ENCODE data around the gene DPYD. TPM values are rescaled to one million over a fixed set of nuclear protein-coding genes. Genes with fewer than 3 reads are reported as not detected.

DPYD gene
- total RNA-seq, 1 donor from 2014 or later, result 8.5 TPM

- no peak for TF ChIP-seq CTCF (conservative IDR thresholded peaks at IDR 0.05)
- H3K27ac Mint-ChIP-seq, result no peak overlapping the region
- no peaks in the 10 kb centered on the region for H3K4me1 Mint-ChIP-seq (ENCODE audit: unreplicated experiment)
Measured at GRCh38 chr1:97066860-97067259, 854.0 kb downstream of the DPYD start.

GRCh38 chr1:97063532-97063931, 857.3 kb downstream of the DPYD start:
- H3K27me3 Mint-ChIP-seq, result no peaks in the 10 kb centered on the region
- no peak for TF ChIP-seq CTCF (conservative IDR thresholded peaks at IDR 0.05)
- H3K9me3 Mint-ChIP-seq, result peaks cover 8% of the 10 kb centered on the region
- no peaks in the 10 kb centered on the region for H3K4me1 Mint-ChIP-seq (ENCODE audit: unreplicated experiment)
- no peak for DNase-seq (ENCODE audit: extremely low spot score, unreplicated experiment)
- no peak overlapping the region for H3K4me3 Mint-ChIP-seq
- no peaks in the 10 kb centered on the region for H3K36me3 Mint-ChIP-seq
- H3K27ac Mint-ChIP-seq, result no peak overlapping the region

More at GRCh38 chr1:97066860-97067259, 854.0 kb downstream of the DPYD start:
- DNase-seq (ENCODE audit: extremely low spot score, unreplicated experiment), result no peak
- Mint-ChIP-seq H3K4me3 (no peak overlapping the region), H3K27me3 (no peaks in the 10 kb centered on the region), H3K9me3 (peaks cover 9% of the 10 kb centered on the region), H3K36me3 (no peaks in the 10 kb centered on the region)

GRCh38 chr1:97061604-97062003, 859.2 kb downstream of the DPYD start:
- Mint-ChIP-seq H3K36me3 (no peaks in the 10 kb centered on the region), H3K4me3 (no peak overlapping the region), H3K27ac (no peak overlapping the region), H3K9me3 (peaks cover 8% of the 10 kb centered on the region), H3K27me3 (no peaks in the 10 kb centered on the region), H3K4me1 (ENCODE audit: unreplicated experiment) (no peaks in the 10 kb centered on the region)
- no peak for DNase-seq (ENCODE audit: extremely low spot score, unreplicated experiment)
- TF ChIP-seq CTCF (conservative IDR thresholded peaks at IDR 0.05), result no peak

- no peaks in the 10 kb centered on the region for H3K4me1 Mint-ChIP-seq (ENCODE audit: unreplicated experiment)
- H3K36me3 Mint-ChIP-seq, result no peaks in the 10 kb centered on the region
- no peak for DNase-seq (ENCODE audit: extremely low spot score, unreplicated experiment)
- H3K4me3 Mint-ChIP-seq, result no peak overlapping the region
- no peaks in the 10 kb centered on the region for H3K27me3 Mint-ChIP-seq
- H3K27ac Mint-ChIP-seq, result no peak overlapping the region
- peaks cover 3% of the 10 kb centered on the region for H3K9me3 Mint-ChIP-seq
- no peak for TF ChIP-seq CTCF (conservative IDR thresholded peaks at IDR 0.05)
Measured at GRCh38 chr1:97056386-97056785, 864.4 kb downstream of the DPYD start.

GRCh38 chr1:97053268-97053667, 867.6 kb downstream of the DPYD start:
- no peaks in the 10 kb centered on the region for H3K36me3 Mint-ChIP-seq
- no peak overlapping the region for H3K4me3 Mint-ChIP-seq
- TF ChIP-seq CTCF (conservative IDR thresholded peaks at IDR 0.05), result no peak
- no peaks in the 10 kb centered on the region for H3K27me3 Mint-ChIP-seq
- no peak for DNase-seq (ENCODE audit: extremely low spot score, unreplicated experiment)
- H3K4me1 Mint-ChIP-seq (ENCODE audit: unreplicated experiment), result no peaks in the 10 kb centered on the region
- H3K27ac Mint-ChIP-seq, result no peak overlapping the region
- no peaks in the 10 kb centered on the region for H3K9me3 Mint-ChIP-seq

- no peak overlapping the region for H3K27ac Mint-ChIP-seq
- no peak for DNase-seq (ENCODE audit: extremely low spot score, unreplicated experiment)
- H3K4me3 Mint-ChIP-seq, result no peak overlapping the region
- H3K9me3 Mint-ChIP-seq, result no peaks in the 10 kb centered on the region
- TF ChIP-seq CTCF (conservative IDR thresholded peaks at IDR 0.05), result no peak
- H3K4me1 Mint-ChIP-seq (ENCODE audit: unreplicated experiment), result no peaks in the 10 kb centered on the region
- H3K27me3 Mint-ChIP-seq, result no peaks in the 10 kb centered on the region
- H3K36me3 Mint-ChIP-seq, result no peaks in the 10 kb centered on the region
Measured at GRCh38 chr1:97051823-97052222, 869.0 kb downstream of the DPYD start.
